GM12878 (cell line): Measurements from ENCODE around the gene STX7.

ENCODE experiments used
- CTCF ChIP-seq, 3 experiments: IDR thresholded peaks in 2 of 3; conservative IDR thresholded peaks in 1 of 3; 2 replicates each; pipeline ENCODE4 v1.5.1; 2011; ENCODE audit warnings: low read depth in 3 of 3, low read length in 3 of 3, mild to moderate bottlenecking in 3 of 3, control low read depth in 2 of 3, moderate library complexity in 2 of 3, inconsistent platforms in 1 of 3, mixed read lengths in 1 of 3; ENCODE audit not compliant: control insufficient read depth in 2 of 3, insufficient read depth in 1 of 3; ENCODE audit errors: extremely low read depth in 1 of 3
- E2F8 ChIP-seq: fragments of 450-650 bp; IDR thresholded peaks from 2 replicates; pipeline ENCODE4 v1.6.1; 2018; ENCODE audit warnings: mild to moderate bottlenecking, low read depth, moderate library complexity; ENCODE audit not compliant: partially characterized antibody
- HCFC1 ChIP-seq: fragments of 150-350 bp; IDR thresholded peaks from 2 replicates; pipeline ENCODE4 v1.6.1; 2014; ENCODE audit warnings: low read length
- MAX ChIP-seq: IDR thresholded peaks from 2 replicates; pipeline ENCODE4 v1.6.1; 2012; ENCODE audit warnings: low read depth, low read length, improper control_type of control experiment
- MTA3 ChIP-seq: IDR thresholded peaks from 2 replicates; pipeline ENCODE4 v1.6.1; 2012; ENCODE audit warnings: low read length, inconsistent platforms, borderline replicate concordance
- MXI1 ChIP-seq: fragments of 150-350 bp; IDR thresholded peaks from 2 replicates; pipeline ENCODE4 v1.6.1; 2011; ENCODE audit warnings: low read depth, mild to moderate bottlenecking, inconsistent platforms, low read length, improper control_type of control experiment
- POLR2A ChIP-seq: IDR thresholded peaks from 2 replicates; pipeline ENCODE4 v1.6.1; 2011; ENCODE audit warnings: low read depth, mild to moderate bottlenecking, low read length
- RCOR1 ChIP-seq: conservative IDR thresholded peaks from 2 replicates; pipeline ENCODE4 v1.6.1; 2012; ENCODE audit warnings: low read depth, low read length, improper control_type of control experiment
- ZBED1 ChIP-seq: IDR thresholded peaks from 2 replicates; pipeline ENCODE4 v1.6.1; 2016; ENCODE audit warnings: borderline replicate concordance
- ZNF687 ChIP-seq: fragments of 450-650 bp; IDR thresholded peaks from 2 replicates; pipeline ENCODE4 v1.6.1; 2017; ENCODE audit warnings: mild to moderate bottlenecking, moderate library complexity

- TF ChIP-seq CTCF (IDR thresholded peaks at IDR 0.05 in 2 of 3, conservative IDR thresholded peaks at IDR 0.05 in 1 of 3; ENCODE audit: control insufficient read depth in 2 of 3, extremely low read depth in 1 of 3, insufficient read depth in 1 of 3, low read depth in 3 of 3, low read length in 3 of 3): no peak
- no peak for TF ChIP-seq MTA3
- TF ChIP-seq MXI1: no peak
- no peak for TF ChIP-seq MAX
- TF ChIP-seq E2F8: no peak
- TF ChIP-seq ZNF687: no peak
- TF ChIP-seq RCOR1: no peak
- TF ChIP-seq ZBED1: no peak
- TF ChIP-seq POLR2A: no peak
- TF ChIP-seq HCFC1: no peak
Measured at GRCh38 chr6:132446855-132447241, 66.1 kb downstream of the STX7 start.
